Astrocyte of the cerebellum (primary cell): ENCODE data around the gene NQO1.
"Not testable (repeated sequence)": the region's sequence is repeated elsewhere in the genome, so short reads cannot be mapped to it uniquely, and the experiment has no call there.

Source experiments
- DNase-seq: peaks from one replicate; pipeline ENCODE4 v3.0.0-alpha.2; 2011; ENCODE audit warnings: low read depth
- H3K4me3 ChIP-seq: 2 replicates; pipeline ENCODE4 v1.5.1; 2011; ENCODE audit warnings: mild to moderate bottlenecking, low read depth, low read length, moderate library complexity
- in situ Hi-C: cut with HindIII; loops from 2 replicates; pipeline ENCODE4 v1.10.0; 2017; ENCODE audit warnings: low sequenced_read_pairs
- TF ChIP-seq, protein P1 (sequence below): IDR thresholded peaks from 2 replicates; pipeline ENCODE4 v1.5.1; 2012; ENCODE audit warnings: low read length, low read depth, moderate library complexity, mild to moderate bottlenecking; ENCODE audit errors: missing control alignments

Gene NQO1

DNA sequence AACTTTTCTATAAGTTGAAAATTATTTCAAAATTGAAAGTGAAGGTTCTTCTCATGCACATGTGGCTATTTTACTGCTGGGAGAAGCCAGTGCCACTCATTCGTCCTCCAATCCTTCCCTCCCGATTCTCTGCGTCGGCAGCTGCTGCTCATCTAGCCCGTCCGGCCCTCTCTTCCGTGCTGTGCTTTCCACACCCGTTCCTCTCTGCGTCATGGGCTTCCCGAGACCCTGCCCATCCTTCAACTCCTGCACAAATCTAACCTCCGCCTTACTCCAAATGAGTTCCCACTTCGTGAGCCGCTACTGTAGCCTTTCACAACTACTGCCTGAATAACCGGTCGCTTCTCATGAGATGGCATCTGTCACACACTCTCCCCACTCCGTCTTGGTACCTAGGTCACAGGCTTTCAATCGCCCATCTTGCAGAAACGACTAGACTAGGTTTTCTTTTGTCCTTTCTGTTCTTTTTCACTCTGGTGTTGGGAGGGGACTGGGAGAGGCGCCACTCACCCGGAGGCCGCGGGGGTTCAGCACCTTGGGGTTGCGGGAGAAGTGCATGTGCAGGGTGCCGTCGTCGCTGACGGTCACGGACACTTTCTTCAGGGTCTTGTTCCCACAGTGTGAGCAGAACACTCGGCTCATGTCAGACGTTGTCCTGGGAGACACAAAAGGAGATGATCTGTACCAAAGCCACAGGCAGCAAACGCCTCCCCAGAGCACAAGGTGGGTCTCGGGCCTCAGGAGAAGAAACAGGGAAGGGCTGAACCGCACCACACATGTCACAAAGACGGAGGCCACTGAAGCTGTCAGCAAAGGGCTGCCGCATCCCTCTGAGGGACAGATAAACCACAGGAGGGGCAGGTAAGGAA, 18.2 kb upstream of the NQO1 start:
- no peak overlapping the region for H3K4me3 ChIP-seq
- in situ Hi-C loops: no loop called here
- no peak for DNase-seq
- TF ChIP-seq, protein P1, sequence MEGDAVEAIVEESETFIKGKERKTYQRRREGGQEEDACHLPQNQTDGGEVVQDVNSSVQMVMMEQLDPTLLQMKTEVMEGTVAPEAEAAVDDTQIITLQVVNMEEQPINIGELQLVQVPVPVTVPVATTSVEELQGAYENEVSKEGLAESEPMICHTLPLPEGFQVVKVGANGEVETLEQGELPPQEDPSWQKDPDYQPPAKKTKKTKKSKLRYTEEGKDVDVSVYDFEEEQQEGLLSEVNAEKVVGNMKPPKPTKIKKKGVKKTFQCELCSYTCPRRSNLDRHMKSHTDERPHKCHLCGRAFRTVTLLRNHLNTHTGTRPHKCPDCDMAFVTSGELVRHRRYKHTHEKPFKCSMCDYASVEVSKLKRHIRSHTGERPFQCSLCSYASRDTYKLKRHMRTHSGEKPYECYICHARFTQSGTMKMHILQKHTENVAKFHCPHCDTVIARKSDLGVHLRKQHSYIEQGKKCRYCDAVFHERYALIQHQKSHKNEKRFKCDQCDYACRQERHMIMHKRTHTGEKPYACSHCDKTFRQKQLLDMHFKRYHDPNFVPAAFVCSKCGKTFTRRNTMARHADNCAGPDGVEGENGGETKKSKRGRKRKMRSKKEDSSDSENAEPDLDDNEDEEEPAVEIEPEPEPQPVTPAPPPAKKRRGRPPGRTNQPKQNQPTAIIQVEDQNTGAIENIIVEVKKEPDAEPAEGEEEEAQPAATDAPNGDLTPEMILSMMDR: no peak

DNA sequence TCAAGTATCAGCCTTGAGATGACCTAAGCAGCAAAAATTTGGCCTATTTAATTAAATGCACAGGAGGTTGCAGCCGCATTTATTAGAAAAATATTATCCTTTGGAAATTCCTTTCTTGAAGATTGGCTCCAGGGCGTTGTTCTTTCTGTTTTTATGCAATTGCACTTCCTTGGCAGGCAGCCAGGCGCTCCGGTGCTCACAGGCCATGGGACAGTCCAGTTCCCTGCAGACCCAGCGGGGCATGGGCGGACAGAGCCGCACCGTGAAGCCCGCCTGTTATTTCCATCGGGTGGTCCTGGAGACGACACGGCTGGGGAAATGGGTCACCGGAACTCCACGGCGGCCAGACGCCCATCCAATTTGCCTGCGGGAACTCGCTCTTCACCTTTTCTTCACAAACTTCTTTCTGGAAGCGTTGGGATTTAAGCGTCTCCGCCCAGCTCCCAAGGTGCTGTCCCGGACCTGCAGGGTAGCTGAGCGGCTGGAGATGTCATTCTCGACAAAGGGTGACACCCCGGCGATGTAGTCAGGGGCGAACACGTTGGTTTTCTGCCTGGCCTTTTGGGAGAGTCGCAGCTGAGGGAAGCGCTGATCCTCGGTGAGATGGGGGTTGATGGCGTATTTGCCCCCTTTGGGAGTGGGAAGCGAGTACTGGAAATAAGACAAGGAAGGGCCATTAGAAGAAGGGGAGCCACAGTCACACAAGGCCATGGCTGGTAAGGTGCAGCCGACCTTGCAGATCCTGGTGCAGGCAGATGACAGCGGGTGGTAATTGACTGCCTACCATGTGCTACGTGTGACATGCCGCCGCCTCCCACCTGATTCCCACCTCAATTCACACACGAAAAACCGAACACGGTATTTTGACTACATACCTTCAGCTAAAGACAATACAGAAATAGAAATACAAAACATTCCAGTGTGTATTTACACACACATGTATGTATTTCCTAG, 15.9 kb upstream of the NQO1 start:
- no peak overlapping the region for H3K4me3 ChIP-seq
- TF ChIP-seq, protein P1: no peak
- no peak for DNase-seq
- in situ Hi-C loops: no loop called here

DNA sequence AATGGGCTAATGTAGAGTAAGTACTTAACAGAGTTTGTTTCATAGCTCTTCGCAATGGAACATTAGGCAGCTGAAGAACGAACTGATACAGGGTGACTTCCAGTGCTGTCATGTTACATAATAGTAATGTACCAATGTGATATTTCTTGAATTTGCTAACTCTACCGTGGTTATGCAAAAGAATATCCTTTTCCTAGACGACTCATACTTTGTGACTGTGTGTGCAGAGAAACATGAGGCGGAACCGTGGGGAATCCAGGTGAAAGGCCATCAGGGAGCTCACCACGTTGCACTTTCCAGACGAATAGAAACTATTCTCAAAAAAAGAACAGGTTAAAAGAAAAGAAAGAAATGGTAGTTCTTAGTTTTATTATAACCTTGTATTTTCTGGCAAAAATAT, 15.2 kb upstream of the NQO1 start:
- TF ChIP-seq, protein P1: no peak
- no peak overlapping the region for H3K4me3 ChIP-seq
- in situ Hi-C loops: no loop called here
- DNase-seq: no peak

DNA sequence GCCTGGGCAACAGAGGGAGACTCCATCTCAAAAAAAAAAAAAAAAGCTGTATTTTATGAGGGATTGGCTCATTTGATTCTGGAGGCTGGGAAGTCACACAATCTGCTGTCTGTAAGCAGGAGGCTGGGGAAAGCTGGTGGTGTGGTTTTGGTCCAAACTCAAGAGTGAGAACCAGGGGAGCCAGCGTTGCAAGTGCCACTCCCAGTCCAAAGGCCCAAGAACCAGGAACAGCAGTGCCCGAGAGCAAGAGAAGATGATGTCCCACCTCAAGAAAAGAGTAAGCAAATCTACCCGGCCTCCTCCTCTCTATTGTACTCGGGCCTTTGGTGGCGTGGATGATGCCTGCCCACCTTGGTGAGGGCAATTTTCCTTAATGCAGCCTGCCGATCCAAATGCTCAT, 5.7 kb upstream of the NQO1 start:
- TF ChIP-seq, protein P1: no peak
- H3K4me3 ChIP-seq: no peak overlapping the region
- DNase-seq: no peak
- in situ Hi-C loops: no loop called here

DNA sequence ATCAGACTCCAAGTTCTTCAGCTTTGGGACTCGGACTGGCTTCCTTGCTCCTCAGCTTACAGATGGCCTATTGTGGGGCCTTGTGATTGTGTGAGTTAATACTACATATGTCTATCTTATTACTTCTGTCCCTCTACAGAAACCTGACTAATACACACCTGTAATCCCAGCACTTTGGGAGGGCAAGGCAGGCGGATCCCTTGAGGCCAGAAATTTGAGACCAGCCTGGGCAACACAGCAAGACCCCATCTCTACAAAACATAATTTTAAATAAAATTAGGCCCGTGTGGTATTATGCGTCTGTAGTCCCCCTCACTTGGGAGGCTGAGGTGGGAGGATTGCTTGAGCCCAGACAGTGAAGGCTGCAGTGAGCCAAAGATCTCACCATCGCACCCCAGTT, 4.9 kb upstream of the NQO1 start:
- DNase-seq, in situ Hi-C loops, H3K4me3 ChIP-seq: not testable (repeated sequence)

DNA sequence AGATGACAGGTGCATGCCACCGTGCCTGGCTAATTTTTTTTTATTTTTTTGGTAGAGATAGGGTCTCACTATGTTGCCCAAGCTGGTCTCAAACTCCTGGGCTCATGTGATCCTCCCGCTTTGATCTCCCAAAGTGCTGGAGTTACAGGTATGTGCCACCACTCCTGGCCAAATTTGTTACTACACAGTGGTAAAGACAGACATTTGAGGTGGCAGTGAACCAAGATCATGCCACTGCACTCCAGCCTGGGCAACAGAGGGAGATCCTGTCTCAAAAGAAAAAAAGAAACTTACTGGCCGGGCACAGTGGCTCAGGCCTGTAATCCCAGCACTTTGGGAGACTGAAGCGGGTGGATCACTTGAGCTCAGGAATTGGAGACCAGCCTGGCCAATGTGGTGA, 2.7 kb upstream of the NQO1 start:
- DNase-seq, H3K4me3 ChIP-seq, in situ Hi-C loops: not testable (repeated sequence)

DNA sequence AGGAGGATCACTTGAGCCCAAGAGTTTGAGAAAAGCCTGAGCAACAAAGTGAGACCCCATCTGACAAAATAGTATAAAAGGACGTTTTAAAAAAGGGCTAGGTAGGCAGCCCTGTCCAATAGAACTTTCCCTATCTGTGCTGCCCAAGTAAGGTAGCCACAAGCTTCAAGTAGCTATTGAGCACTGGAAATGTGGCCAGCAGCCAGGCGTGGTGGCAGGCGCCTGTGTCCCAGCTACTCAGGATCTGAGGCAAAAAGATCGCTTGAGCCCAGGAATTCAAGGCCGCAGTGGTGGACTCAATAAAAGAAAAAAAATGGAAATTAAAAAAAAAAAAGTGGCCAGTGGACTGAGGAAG, 1.5 kb upstream of the NQO1 start:
- DNase-seq: no peak
- TF ChIP-seq, protein P1: no peak
- in situ Hi-C loops: no loop called here
- H3K4me3 ChIP-seq: no peak overlapping the region
